ENCODE results near the gene FUT1.

Gene FUT1

GRCh38 chr19:48741129-48741999 is 11.1 kb downstream of the FUT1 start:
- peak in 3 of 56 donors; percentile 6 to 36 (median 14) for DNase-seq

GRCh38 chr19:48740164-48740972 is 12.1 kb downstream of the FUT1 start, which contains the start of gene RASIP1:
RASIP1 (minus strand) TSS chr19:48740610; CDS start chr19:48740282, 328 bp downstream.
- no peak for DNase-seq

- no peak for DNase-seq
Measured at GRCh38 chr19:48739404-48740163, 12.9 kb downstream of the FUT1 start.

- peak in 53 of 56 donors; percentile 23 to 93 (median 74) for DNase-seq
Measured at GRCh38 chr19:48738557-48739403, 13.7 kb downstream of the FUT1 start.

GRCh38 chr19:48737360-48737998 is 15.0 kb downstream of the FUT1 start:
- DNase-seq: peak in 1 of 56 donors; percentile 10

- DNase-seq: no peak
Measured at GRCh38 chr19:48735031-48735615, 17.3 kb downstream of the FUT1 start.

GRCh38 chr19:48734625-48735024 is 17.8 kb downstream of the FUT1 start:
- no peak for DNase-seq

- no peak for DNase-seq
Measured at GRCh38 chr19:48731452-48731851, 21.0 kb downstream of the FUT1 start.

GRCh38 chr19:48728911-48729664 is 23.4 kb downstream of the FUT1 start:
- no peak for DNase-seq

GRCh38 chr19:48726556-48726955 is 25.9 kb downstream of the FUT1 start:
- no peak for DNase-seq

- peak in 14 of 56 donors; percentile 7 to 49 (median 25) for DNase-seq
Measured at GRCh38 chr19:48724796-48725753, 27.4 kb downstream of the FUT1 start.

GRCh38 chr19:48722196-48722708 is 30.2 kb downstream of the FUT1 start:
- no peak for DNase-seq

- peak; percentile 71 to 100 (median 98) for DNase-seq
Measured at GRCh38 chr19:48720613-48721296, 31.7 kb downstream of the FUT1 start.

GRCh38 chr19:48720251-48720612 is 32.2 kb downstream of the FUT1 start:
- no peak for DNase-seq

GRCh38 chr19:48719263-48720171 is 32.9 kb downstream of the FUT1 start, which contains the start of gene MAMSTR:
MAMSTR (minus strand) TSS chr19:48719725; CDS start chr19:48719031, 694 bp downstream.
- no peak for DNase-seq
